Activated effector memory CD4-positive, alpha-beta T cell treated with Interleukin-2 at 50 U/mL for 16 hours (primary cell): ENCODE measurements around the gene MRPL12.

Source experiments
- DNase-seq: peaks from one replicate; pipeline ENCODE4 v3.0.0-alpha.2; 2020

MRPL12 gene

DNA sequence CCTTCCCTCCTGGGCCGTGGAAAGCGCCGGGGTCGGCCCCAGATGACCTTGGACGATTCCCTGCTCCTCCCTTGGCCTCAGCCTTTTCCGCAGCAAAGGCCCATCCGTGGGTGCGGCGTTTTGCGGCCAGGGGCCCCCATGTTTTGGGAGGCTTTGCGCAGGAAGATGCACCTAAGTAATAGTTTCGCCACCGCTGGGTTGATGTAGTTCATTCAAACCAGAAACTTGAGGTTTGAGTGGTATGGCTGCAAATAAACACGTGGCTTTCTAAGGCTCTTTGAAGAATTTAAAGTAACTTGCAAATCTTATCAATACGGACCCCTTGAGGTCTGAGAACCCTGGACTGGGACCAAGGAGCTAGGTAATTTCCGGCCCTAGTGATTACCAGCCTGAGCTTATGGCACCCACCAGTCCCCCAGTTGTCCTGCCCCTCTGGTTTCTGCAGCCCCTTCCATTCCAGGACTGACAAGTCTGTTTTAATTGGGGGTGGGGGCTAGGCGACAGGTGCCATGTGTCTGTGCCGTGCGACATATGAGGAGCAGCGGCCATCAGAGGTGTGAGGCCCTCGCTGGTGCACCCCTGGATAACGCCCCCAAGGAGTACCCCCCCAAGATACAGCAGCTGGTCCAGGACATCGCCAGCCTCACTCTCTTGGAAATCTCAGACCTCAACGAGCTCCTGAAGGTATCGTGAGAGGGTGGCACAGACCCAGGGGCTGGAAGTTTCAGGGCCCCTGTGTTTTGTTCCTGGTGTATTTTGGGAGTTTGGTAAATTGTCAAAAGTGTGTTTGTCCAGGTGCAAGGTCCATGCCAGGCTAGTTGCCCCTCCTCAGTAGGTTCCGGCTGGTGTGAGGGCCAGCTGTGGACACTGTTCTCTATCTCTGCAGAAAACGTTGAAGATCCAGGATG is 834 bp downstream of the MRPL12 start:
- DNase-seq, result peak; percentile 9

- no peak for DNase-seq
Measured at GRCh38 chr17:81705518-81706231, 2.5 kb downstream of the MRPL12 start.

DNA sequence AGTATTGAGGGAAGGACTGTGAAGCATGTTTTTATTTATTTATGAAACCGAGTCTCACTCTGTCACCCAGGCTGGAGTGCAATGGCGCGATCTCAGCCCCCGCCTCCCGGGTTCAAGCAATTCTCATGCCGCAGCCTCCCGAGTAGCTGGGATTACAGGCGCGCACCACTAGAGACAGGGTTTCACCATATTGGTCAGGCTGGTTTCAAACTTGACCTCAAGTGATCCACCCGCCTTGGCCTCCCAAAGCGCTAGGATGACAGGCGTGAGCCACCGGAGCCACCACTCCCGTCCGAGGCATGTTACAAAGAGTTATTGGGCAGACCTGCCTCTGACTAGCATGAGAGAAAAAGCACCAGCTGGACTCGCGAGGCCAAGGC is 3.1 kb downstream of the MRPL12 start:
- no peak for DNase-seq

- no peak for DNase-seq
Measured at GRCh38 chr17:81706757-81707624, 3.8 kb downstream of the MRPL12 start.

DNA sequence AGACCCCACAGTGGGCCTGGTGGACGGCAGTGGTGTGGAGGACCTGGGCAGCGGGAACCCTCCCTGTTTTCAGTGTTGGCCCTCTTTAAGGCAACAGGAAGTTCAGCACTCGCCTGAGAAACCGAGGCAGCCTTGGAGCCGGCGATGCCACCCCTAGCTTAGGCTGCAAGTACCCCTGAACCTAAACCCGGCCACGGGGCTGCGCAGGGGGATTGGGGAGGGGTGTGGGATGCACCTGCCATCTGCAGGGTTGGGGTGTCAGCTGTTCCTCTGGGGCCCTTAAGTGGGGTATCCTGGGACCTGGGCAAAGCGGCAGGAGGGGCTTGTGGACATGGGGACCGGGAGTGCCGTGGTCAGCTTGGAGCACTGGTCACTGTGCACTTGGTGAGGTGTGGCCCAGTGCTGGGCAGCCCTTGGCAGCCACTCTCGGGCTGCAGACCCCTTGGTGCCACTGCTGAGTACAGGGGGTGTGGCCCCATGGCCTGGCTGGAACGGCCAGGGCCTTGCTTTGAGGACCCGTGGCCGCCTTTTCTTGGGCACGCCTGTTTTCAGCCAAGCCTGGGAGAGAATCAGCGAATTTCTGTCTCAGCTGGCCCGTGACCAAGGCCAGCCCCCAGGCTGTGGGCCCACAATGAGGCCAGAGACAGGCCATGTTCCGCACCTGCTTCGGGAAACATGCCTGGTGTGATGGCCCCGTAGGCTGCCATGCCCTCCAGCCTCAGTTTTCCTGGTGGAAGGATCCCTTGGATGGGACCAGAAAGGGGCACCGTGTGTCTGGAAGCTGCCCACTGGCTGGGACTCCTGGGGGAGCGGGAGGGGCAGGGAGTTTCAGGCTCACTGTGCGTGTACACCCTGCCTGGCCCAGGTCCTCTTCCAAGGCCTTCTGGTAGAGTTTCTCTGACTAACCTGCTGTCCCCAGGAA is 4.8 kb downstream of the MRPL12 start:
- no peak for DNase-seq

DNA sequence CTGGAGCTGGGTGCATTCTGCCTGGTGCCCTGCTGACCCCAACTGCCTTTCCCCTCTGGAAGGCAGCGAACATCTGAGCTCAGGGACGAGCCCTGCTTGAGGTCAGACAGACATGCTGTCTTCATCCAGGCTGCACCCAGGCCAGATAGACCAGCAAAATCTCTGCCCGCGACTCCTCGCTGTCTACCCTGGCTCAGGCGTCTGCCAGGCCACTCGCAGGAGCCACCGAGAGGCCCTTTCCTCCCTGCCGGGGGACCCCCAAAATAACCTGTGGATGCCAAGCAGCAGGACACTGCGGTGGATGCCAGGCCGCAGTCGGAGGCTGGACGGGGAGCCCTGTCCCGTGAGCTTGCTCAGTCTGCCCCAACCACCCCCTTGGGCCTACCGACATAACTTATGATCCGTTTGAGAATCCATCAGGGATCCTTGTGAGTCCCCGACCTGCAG is 5.6 kb downstream of the MRPL12 start:
- no peak for DNase-seq

GRCh38 chr17:81710514-81711308 is 7.5 kb downstream of the MRPL12 start:
- DNase-seq, result no peak

DNA sequence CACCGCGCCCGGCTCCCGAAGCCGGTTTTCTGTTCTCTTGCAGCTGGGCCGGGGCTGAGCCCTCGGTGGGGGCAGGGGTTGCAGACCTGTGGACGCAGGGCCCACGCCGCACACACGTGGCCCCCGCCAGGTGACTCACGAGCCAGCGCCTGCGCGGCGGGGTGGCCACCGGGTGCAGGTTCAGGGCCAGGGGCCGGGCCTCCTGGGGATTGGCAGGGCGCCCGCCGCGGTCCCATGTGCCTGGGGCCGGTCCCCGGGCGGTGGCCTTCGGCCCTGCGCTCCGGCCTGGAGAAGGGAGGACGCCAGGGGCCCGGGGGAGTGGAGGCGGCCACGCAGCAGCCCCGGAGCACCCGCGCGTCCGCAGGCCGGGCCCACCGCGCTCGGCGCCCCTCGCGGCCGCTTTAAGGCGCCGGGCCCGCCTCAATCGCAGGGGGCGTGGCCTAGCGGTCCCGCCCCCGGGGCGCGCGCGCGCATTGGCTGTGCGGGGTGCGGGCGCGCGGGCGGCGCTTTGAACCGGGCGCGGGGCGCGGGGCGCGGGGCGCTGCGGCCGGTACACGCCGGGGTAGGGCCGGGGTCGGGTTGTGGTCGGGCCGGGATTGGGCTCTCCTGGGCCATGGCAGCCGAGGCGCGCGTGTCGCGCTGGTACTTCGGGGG is 8.8 kb downstream of the MRPL12 start, which contains the start of gene SLC25A10:
TSS of gene SLC25A10 (plus strand) at position 471 of the 654 bp plus-strand sequence. CDS start at position 614, 143 bp downstream.
- peak; percentile 75 for DNase-seq

- DNase-seq, result no peak
Measured at GRCh38 chr17:81712468-81713003, 9.4 kb downstream of the MRPL12 start.

DNA sequence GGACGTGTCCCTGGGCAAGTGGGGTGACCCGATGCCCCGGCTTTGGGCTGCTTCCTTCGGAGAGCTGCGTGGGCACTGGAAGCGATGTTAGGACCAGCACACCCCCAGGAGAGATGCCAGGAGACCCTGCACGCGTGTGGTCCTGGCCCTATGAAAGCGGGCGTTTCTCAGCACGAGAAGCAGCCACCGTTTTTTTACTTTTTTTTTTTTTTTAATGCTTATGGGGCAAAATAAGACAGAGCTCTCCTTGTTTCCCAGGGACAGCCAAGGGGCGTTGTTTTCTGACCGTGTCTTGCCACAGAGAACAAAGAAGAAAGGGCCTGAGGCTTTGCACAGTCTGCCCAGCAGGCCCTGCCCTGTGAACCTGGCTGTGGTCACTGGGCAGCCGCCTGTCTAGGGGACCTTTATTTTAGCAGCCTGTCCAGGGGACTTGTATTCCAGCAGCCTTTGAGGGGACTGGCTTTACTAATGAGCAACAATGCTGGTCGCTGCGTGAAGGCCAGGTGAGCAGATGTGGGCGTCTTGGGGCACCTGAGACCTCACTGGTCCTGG is 9.9 kb downstream of the MRPL12 start:
- DNase-seq, result no peak

DNA sequence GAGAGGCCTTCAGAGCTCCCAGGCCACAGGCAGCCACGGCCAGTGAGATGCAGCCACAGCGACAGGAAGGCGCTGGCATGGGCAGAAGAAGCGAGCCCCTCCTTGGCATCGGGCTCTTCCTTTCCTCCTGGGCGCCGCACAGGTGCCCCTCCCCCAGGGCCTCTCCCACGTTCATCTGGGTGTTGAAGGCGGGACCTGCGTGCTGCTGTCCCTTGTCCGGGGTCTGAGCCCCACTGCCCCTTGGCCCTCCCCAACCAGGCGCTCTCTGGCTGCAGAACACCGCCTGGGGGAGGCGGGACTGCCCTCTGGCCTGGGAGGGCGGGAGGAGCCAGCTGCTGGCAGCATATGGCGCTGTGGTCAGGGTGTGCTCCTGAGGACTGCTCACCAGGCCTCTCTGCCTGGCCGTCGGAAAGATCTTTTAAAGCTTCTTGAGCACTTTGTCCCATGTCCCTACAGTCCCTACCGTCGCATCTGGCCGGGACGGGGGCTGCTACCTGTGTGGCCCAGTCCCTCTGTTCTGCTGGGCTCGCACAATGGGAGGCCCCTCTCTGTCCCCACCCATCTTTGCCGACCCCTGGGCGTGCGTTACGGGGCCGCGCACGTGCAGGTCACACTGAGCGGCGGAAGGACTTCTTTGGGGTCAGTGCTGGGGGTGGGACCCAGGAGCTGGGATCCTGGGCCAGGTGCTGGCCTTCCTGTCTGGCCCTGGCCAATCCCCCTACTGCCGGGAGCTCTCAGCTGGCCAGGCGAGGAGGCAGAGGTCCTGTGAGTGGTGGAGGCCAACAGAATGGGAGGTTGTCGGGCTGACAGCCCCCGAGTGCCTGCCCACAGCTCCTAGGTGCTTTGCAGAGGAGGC is 10.6 kb downstream of the MRPL12 start:
- no peak for DNase-seq

DNA sequence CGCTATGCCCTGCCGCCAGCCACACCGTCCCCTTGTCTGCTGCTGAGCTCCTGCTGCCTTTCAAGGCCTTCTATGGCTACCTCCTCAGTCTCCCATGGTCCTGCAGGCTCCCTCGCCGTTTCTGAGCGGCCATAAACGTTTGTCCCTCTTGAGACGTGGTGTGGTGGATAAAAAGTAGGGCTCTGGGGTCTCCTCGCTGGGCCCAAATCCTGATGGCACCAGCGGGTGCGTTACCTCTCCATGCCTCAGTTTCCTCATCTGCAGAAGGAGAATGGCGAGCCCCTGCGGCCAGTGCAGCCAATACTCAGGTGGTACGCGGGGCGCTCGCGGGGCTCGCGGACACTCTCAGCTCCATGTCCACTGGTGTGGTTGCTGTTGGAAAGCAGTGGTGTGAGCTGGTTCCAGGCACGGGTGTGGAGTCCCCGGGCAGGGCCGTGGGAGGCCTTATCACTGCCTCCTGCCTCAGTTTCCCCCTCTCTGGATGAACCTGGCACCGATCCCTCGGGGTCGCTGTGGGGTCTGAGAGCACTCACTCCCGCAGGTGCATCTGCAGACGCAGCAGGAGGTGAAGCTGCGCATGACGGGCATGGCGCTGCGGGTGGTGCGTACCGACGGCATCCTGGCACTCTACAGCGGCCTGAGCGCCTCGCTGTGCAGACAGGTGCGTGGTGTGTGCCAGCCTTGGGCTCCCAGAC is 11.4 kb downstream of the MRPL12 start:
- DNase-seq, result no peak

GRCh38 chr17:81715107-81715871 is 12.1 kb downstream of the MRPL12 start:
- DNase-seq, result no peak

- DNase-seq, result no peak
Measured at GRCh38 chr17:81715872-81716673, 12.9 kb downstream of the MRPL12 start.

GRCh38 chr17:81716674-81716996 is 13.5 kb downstream of the MRPL12 start:
- DNase-seq, result no peak

- no peak for DNase-seq
Measured at GRCh38 chr17:81717049-81717765, 14.0 kb downstream of the MRPL12 start.
